Stimulated activated CD4-positive, alpha-beta T cell treated with anti-CD3 and anti-CD28 coated beads, Interleukin-12 subunit alpha, Interleukin-12 subunit beta, amount 100 ng/mL, for 24 hours (primary cell): Measurements from ENCODE around the gene KIAA1549.
A peak's percentile ranks its signal among the peaks of the same experiment; 100 is the strongest.

Experiments
- DNase-seq, 2 experiments: peaks; one replicate each; pipeline ENCODE4 v3.0.0-alpha.2; 2020; ENCODE audit warnings: low read depth in 2 of 2

KIAA1549 gene

DNA sequence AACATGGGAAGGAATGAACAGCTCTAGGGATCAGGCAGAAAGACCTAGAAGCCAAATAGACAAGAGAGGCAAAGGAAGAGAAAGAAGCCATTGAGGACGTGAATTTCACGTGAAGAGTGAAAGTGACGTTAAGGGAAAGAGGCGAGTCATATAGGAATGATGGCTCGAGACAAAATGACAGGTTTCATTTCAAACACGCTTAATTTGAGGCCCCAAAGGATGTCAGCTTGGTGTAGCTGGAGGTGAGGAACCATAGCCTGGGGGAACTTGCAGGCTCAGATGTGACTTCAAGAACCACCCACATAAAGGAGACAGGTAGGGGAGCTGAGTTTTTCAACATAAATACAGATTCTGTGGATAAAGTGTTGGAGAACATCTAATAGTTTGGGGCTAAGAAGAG, 98.9 kb downstream of the KIAA1549 start:
- no peak for DNase-seq

DNA sequence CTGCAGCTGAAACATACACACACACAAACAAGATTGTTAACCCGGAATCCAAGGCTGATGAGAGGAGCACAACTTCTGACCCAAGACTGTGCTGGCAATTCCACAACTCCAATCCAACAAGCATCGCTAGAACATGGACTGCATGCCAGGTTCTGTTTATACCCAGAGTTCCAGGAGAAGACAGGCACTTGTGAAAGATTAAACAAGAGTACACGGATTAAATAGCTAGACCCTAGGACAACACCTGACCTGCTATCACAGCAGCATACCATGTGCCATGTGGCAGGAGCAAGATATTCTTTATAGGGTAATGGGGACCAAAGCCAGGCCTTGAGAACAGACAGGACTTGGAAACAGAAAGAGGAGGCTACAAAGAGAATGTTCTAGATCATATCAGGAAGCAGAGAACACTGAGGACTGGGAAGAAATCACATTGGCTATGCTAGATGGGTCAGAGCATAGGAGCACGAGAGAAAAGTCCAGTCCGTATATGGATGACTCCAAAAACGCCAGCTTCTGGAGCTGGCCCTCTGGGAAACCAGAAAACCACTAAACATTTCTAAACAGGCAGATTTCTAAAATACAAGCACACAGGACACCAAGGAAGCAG, 99.5 kb downstream of the KIAA1549 start:
- no peak for DNase-seq

DNA sequence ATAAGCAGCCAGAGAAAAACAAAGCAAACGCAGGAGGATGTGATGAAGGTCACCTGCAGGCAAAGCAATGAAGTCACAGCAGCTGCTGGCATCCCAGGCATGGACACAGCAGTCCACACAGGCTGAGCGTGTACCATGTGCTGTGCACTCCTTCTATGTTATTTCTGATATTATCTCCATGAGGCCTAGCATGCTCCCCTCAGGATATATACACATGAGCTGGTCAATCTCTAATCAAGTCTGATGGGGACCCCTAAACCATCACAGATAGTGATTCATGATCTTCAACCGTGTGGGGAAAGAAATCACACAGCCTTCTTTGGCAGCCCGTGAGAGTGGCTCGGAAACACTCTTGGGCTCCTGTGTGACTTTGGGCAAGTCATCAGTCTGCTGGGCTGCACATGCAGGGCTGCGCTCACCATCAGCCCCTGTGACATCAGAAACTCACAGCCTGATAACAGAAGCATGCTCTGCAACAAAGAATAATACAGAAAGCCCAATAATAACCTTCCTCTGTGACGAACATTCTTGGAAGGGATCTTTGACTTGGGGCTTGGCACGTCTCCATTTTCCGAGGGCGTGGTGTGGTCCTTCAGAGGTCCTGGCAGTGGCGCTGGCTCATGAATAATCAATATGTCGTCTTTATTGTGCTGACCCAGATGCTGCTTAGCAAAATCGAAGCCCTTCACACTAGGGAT, 100.2 kb downstream of the KIAA1549 start:
- DNase-seq = no peak

DNA sequence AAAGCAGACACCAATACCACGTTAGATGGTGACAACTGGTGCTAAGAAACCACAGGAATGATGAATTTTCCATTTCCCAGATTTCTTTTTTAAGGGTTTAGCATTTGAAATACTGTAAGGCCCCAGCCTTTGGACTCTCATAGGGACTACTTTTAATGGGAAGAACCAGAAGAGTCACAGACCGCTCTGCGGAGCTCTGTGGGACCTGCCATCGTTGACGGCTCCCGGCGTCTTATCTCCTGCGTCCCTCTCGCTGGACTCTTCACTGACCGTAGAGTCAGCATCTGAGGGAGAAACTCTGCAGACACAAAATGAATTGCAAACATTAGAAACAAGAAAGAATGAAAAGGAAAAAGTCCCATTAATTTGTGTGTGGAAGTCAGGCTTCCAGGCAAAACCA, 101.8 kb downstream of the KIAA1549 start:
- DNase-seq = no peak

DNA sequence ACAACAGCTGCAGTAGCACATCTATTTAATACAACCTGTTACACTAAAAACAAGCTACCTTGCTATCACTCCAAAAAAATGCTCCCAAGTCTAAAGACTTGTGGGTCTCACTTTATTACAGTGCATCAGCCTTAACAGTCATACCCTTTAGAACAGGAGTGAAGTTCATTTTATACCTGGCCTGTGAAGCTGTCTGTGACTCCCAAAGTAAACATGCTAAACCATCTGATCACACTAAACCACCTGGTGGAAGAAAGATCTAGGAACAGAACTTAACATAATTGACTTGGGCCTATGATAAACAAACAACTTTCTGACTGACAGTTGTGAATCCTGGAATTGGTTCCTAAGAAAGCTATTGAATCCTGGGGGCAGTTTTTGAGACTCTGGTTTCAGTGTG, 102.3 kb downstream of the KIAA1549 start:
- DNase-seq = no peak

DNA sequence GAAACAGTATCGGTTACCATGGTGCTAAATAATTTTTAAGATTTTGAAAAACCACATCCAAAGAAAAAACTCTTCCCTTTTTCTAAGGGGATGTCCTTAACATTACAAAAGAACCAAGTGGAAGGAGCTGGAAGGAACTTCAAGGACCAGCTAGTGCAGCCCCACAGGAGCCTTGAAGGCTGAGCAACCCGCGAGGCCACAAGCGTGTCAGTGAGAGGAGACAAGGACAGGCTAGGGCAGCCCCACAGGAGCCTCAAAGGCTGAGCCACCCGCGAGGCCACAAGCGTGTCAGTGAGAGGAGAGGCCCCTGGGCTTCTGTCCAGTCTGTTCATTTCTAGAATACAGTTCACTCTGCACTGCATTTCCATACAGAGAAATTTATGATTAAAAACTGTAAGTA, 103.1 kb downstream of the KIAA1549 start:
- DNase-seq = no peak

DNA sequence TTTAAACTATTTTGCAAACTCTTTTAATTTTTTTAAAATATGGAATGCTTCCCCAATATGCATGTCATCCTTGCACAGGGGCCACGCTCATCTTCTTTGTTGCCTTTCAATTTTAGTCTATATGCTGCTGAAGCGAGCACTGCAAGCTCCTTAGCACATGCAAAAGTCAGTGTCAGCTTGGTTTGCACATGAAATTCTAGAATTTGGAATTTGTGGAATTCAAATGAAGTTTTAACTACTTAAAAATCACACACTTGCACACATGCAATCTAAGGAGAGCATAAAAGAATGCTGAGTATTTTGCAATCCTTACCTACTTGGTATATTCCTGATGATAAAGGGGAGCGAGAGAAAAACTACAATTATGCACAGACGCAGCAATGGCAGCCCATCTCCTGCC, 104.9 kb downstream of the KIAA1549 start:
- no peak for DNase-seq

DNA sequence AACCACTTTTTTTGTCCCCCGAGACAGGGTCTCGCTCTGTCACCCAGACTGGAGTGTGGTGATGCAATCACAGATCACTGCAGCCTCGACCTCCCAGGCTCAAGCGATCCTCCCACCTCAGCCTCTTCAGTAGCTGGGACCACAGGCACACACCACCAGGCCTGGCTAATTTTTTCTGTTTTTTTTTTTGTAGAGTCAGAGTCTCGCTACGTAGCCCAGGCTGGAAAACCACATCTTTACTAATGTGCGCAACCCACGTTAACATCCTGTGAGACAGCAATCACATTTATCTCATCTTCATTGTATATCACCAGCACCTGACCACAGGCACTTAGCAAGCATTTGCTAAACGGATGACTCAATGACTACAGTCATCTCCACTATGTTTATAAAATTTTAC, 105.4 kb downstream of the KIAA1549 start:
- DNase-seq = peak; percentile 21 to 36

DNA sequence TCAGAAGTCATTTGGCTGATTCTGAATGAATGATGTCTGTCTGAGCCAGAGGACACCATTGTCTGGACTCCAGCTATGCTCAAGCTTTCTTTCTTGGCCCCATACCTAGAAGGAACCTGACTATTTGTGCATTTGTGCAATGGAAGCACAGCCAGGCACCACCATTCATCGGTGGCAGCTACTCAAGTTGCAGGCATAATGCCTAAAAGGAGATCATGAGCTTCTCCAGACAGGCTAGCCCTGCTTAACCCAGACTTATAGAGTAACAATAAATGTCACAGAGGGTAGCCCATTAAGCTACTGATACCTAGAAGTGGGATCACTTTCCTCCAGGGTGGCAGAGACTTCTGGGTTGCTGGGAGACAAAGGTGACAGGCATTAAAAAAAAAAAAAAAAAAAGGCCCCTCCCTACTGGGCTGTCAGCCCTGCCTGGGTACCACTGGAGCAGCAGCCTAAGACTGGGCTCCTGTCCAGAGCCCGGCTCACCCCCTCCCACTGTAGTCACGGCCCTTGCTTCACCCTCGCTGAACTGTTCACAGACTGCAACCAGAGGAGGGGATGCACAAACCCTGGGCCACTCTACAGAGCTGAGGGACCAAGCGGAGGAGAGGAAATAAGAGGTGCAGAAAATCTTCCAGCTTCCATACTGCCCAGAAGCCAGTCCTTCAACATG, 107.8 kb downstream of the KIAA1549 start:
- DNase-seq = no peak

DNA sequence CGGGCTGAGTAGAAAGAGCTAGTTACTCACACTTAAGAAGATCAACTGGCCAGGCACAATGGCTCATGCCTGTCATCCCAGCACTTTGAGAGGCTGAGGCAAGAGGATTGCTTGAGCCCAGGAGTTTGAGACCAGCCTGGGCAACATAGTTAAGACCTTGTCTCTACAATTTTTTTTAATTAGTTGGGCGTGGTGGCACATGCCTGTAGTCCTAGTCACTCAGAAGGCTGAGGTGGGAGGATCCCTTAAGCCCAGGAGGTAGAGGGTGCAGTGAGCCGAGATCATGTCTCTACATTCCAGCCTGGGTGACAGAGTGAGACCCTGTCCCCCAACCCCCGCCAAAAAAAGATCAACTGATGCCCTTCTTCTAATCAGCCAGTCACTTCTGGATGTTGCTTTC, 108.6 kb downstream of the KIAA1549 start:
- DNase-seq = no peak

DNA sequence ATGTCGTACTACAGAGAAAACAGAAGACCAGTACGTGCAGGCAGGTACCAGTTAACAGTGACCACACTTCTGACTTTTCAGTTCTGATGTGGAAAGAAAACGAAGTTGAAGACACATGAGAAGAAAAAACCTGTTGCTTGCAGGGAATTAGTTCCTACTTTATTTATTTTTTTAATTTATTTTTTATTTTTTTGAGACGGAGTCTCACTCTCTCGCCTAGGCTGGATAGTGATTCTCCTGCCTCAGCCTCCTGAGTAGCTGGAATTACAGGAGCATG, 109.4 kb downstream of the KIAA1549 start:
- no peak for DNase-seq

DNA sequence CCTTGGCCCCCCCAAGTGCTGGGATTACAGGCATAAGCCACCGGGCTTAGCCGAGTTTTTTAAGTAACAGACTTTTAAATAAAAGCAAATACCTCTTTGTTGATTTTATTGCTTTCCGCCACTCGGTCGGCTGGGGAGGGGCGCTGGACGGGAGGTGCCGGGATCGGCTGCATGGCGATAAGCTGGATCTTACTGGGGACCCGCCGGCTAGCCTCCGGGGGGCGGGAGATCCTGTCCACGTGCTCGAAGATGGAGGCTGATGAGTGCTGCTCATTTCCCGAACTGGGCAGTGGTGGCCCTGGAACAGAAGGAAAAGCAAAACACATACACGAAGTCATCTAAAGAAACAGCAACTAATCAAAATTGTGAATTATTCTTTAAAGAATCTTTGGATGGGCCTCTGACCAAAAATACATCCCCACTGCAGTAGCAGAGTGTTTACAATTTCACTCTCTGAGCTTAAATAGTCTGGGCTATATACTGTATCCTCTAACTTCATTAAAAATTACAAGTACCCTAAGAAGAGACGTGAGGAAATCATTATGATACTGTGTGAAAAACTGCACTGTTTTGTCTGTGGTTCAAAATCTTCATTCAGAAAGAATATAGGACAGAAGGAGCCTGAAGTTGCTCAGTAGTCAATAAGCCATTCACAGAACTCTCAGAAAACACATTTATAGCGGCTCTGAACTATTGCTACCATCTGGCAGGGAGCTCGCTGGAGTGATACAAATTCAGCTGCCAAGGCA, 110.0 kb downstream of the KIAA1549 start:
- no peak for DNase-seq

DNA sequence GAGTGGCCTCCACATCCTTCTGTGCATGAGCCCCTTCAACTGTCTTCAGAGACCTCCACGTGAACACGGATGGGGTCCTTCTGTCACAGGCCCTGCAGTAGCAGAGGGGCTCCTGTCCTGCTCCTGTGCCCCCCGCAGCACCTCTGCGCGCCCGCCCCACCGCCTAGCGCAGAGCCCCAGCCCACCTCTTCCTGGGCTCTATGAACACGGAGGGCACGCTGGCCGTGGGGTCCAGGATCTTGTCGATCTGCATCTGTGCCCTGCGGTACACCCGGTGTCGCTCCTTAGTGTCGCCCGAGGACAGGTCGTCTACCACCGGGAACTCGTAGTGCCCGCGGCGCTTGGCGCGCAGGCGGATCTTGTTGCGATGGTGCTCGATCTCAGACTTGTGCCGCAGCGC, 111.8 kb downstream of the KIAA1549 start:
- no peak for DNase-seq

DNA sequence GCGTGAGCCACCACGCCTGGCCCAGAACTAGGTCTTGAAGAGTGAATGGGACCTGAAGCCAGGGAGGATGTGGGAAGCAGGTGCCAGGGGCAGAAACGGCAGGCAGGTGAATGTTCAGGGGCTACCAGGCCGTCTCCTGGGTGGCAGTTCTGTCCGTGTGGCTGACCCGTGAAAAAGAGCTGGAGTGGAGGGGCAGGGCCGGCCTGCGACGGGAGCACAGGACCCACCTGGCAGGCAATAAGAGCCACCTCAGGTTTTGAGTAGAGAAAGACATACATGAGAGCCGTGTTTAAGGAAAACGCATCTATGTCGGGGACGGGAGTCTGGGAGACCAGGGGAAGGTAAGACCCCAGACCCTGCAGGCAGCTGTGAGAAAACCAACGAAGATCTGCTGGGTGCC, 112.5 kb downstream of the KIAA1549 start:
- DNase-seq = no peak

DNA sequence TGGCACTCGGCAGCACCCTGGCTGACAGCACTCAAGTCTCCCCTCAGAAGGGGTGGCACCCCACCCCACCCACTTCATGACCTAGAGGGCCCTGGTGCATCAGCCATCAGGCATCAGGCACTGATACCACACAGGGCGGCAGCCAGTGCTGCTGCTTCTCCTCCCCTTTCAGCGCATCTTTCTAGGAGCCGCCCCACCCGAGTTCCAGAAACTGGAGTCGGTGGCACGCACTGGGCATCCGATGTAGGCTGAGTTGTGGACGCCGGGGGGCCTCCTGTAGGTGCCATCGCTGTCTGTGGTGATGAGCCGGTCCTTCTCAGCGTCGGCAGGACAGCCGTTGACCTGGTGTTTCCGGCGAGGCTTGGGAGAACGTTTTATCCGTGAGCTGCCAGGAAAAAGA, 113.4 kb downstream of the KIAA1549 start:
- no peak for DNase-seq

DNA sequence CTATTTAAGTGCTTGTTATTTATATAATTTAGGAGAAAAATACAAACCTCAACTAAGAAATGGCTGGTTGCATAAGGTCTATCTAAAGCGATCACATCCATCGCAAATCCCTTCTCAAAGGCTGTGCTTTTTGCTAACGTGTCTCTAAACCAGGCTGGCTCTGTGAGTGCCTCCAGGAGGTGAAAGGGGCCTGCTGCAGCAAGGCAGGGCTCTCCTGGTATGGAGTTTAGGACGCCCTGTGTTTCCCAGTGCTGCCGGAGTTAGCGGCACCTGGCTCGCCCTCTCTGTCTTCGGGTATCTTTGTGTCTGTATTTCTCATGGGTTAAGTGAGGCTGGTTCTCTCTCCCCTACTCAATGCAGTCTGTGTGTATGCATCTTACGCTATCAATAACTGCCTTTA, 114.8 kb downstream of the KIAA1549 start:
- DNase-seq = no peak

DNA sequence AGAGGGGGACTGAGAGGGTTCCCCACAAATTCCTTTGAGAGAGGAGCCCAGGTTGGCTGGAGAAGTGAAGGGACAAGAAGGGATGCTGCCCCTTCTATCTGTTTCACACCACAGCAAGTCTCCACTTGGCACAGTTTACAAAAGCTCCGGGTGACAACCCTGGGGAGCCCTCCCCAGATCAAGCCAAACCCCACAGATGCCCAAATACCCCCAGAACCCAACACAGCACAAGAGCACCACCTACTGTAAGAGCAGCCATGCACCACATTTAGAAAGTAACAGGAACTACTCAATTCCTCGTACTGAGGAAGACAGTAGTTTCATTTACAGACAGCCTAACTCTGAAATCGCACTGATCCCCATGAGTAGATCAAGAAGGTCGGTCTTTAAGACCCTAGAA, 115.3 kb downstream of the KIAA1549 start:
- peak in 1 of 2 experiments; percentile 13 for DNase-seq

DNA sequence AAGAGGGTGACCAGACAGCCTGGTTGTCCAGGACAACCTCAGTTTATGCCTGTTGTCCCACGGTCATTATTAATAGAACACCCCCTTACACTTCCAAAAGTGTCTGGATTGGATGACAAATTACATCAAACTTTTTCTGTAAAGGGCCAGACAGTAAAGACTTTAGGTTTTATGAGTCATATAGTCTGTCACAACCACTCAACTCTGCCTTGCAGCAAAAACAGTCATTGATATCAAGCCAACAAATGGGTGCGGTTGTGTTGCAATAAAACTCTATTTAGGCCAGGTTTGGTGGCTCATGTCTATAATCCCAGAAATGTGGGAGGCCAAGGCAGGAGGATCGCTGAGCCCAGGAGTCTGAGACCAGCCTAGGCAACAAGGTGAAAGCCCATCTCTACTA, 116.5 kb downstream of the KIAA1549 start:
- no peak for DNase-seq

DNA sequence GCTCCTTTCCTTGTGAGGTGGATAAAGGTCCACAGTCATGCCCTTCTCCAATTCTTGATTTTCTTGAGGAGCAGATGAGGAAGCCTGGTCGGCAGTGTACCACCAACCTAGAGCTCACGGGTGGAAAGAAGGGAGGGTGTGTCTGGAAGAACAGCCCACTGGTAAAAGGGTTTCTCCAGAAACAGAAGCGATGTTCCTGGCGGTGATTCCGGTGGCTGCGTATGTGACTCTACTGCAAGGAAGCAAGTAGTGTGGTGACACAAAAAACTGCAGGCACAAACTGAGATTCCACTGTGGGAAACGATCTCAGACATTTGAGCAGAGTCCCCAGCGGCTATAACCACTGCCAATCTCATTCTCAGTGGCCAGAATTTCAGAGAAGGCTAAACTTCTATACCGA, 117.3 kb downstream of the KIAA1549 start:
- no peak for DNase-seq

DNA sequence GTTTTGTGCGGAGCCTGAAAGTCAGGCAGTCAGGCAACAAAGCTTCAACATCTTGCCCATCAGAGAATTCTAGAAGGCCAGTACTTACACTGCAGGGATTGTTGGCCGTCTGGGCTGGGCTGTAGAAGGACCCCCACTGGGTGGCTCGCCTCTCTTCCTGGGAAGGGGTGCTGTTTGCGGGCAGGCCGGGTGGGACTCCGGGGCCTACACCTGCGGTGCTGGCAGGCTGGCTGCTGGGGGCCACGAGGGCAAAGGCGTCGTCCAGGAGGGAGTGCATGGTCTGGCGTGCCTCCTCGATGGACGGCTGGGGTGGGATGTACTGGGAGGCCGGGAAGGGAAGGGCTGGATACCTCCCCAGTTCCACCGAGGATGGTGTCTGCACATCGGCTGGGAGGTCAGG, 120.1 kb downstream of the KIAA1549 start:
- no peak for DNase-seq

DNA sequence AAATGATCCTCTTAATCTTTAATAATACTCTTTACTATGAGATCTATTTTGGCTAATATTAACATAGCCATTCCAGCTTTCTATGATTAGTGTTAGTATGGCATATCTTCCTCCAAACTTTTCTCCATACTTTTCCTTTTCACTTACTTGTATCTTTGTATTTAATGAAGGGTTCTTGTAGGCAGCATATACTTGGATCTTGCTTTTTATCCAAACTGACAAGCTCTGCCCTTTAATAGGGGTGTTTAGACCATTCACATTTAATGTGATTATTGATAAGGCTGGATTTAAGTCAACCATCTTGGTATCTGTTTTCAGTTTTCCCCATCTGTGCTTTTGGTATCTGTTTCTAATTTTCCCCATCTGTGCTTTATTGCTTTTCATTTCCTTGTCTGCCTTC, 123.5 kb downstream of the KIAA1549 start:
- DNase-seq = no peak

DNA sequence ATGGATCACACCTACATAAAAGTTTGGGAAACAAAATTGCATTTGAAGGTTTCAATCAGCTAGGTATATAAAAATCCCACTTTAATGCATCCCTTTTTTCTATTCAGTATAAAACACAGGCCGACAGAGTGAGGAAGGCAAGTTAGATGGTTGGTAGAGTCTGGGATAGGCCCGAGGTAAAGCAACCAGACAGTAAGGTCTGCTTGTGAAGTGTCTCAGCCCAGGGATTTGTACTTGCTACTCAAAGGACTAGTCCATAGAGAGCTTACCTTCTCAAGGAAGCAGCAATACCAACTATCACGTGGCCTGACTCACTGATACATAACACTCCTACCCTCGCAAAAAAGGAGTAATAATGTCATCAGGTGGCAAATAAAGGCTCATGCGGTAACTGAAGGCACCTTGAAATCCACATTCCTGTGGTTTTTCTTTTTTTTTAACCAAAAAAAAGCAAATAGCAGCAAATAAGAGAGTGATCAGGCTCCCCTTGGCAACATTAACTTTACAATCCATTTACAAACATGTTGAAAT, 127.0 kb downstream of the KIAA1549 start:
- DNase-seq = no peak

DNA sequence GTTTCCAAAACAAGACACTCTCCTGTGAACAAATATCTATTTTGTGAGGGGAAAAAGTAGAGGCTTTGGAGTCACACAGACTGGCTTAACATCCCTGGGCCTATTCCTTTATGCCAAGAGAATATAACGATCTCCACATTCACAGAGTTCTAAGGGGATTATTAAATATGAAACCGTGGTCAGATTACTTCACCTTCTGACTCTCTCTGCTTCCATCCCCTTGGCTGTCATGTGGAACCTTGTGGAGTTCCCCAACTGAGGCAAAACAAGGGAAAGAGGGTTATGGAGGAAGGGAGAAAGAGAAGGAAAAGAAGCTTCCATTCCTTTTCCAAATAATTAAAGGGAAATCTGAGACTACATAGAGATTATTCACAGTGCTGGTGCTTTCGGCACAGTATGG, 127.7 kb downstream of the KIAA1549 start:
- DNase-seq = no peak
